AML-193 (cell line): ENCODE measurements around the gene VPS35L.

Experiments used
- DNase-seq, 2 experiments: peaks; one replicate each; lab custom pipeline; 2025; lab: John Stamatoyannopoulos, UW

VPS35L gene

DNA sequence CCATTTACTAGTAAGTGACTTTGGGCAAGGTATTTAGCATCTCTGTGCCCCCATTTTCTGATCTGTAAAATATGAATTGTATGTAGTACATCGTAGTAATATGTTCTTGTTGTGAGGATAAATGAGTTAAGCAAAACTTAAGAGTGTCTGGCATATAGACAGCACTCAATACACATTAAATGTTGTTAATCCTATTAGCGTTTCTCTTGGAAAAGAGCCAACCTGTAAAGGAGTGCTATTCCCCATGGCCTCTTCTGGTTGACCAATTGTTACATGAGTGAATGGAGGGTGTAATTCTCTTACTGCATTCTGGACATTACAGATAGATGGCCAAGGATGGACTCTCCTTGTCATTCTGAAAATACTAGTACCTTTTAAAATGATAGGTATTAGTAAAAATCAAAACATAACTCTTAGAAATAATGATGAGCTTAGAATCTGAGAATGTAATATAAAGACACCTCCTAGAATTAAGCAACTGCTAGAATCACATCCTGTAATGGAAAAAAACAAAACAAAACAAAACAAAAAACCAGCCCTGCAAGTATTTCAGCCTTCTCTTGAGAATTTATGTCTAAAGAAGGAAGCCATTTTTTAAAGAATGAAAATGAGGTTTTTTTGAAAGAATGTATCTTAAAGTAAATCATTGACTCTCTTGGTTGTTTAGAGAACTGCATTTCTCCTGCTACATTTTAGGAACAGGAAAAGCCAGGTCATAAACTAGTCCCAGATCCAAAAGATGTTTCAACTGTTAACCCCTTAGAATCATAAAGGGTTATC, 193.1 kb downstream of the VPS35L start:
- no peak for DNase-seq

DNA sequence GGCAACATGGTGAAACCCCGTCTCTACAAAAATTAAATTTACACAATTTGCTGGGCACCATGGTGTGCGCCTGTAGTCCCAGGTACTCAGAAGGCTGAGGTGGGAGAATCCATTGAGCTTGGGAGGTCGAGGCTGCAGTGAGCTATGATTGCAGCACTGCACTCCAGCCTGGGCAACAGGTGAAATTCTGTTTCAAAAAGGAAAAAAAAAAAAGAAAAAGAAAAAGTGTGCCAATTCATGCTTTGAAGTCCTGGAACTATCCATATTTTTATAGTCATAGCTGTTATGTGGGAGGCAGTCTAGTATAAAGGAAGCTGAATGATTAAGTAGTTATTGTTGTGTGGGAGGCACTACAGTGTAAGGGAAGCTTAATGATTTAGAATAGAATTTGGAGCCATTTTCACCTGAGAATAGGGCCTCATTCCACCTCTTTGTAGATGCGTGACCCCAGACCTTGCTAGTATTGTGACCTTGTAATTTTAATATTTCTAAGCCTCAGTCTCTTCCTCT, 194.1 kb downstream of the VPS35L start:
- DNase-seq, result no peak
